Measurements from ENCODE around the gene CLCN7. TPM values are rescaled to one million over a fixed set of nuclear protein-coding genes. Genes with fewer than 3 reads are reported as not detected.
A peak's percentile ranks its signal among the peaks of the same experiment; 100 is the strongest.

CLCN7 gene
- total and polyA plus RNA-seq, 2 of the 13 experiments (the other 11 are each of a cell fraction or from before 2014, with no cell fraction given): 24.6 to 25.1 TPM

DNA sequence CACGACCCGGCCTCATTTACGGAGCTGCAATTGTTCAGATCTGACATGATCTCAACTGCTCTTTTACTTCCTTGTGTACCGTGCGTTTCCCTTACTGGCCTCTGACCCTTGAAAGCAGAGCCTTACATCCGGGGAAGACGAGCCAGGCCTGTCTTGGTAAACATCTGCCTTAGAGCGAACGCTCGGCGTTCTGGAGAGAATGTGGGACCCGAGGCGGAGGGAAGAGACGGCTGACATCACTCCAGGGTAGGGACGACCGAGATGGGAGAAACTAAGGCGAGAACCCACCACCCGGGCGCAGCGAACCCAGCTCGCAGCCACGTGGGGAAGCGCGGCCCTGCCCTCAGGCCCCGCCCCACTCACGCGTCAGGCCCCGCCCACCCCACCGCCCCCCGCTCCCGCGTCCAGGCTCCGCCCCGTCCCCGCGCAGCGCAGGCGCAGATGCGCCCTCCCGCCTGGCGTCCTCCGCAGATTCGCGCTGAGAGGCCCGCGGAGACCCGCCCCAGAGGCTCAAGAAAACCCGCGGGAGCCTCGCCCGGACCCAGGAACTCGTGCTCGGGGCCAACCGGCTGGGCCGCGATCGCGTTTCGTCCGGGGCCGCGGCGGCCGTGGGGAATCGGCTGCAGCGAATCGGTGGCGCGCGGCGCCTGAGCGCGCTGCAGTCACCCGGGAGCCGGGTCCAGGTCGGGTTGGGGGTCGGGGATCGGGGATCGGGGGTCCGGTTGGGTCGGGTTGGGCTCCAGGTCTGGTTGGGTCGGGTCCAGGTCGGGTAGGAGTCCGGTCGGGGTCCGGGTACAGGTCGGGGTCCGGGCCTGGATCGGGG, 18.3 kb upstream of the CLCN7 start, which contains the start of gene TELO2 (continued):
- peak; percentile 43; the same call in 1 of the 2 replicates for TF ChIP-seq ZNF556 (CRISPR knock-in tag; IDR thresholded peaks at IDR 0.05; ENCODE audit: borderline replicate concordance)
- TF ChIP-seq FOXA1 (IDR thresholded peaks at IDR 0.05): no peak
- TF ChIP-seq FOXA1 (CRISPR knock-in tag; IDR thresholded peaks at IDR 0.05): peak; percentile 65
- no peak for TF ChIP-seq DNMT3B (CRISPR knock-in tag; conservative IDR thresholded peaks at IDR 0.05)
- TF ChIP-seq, protein P1, sequence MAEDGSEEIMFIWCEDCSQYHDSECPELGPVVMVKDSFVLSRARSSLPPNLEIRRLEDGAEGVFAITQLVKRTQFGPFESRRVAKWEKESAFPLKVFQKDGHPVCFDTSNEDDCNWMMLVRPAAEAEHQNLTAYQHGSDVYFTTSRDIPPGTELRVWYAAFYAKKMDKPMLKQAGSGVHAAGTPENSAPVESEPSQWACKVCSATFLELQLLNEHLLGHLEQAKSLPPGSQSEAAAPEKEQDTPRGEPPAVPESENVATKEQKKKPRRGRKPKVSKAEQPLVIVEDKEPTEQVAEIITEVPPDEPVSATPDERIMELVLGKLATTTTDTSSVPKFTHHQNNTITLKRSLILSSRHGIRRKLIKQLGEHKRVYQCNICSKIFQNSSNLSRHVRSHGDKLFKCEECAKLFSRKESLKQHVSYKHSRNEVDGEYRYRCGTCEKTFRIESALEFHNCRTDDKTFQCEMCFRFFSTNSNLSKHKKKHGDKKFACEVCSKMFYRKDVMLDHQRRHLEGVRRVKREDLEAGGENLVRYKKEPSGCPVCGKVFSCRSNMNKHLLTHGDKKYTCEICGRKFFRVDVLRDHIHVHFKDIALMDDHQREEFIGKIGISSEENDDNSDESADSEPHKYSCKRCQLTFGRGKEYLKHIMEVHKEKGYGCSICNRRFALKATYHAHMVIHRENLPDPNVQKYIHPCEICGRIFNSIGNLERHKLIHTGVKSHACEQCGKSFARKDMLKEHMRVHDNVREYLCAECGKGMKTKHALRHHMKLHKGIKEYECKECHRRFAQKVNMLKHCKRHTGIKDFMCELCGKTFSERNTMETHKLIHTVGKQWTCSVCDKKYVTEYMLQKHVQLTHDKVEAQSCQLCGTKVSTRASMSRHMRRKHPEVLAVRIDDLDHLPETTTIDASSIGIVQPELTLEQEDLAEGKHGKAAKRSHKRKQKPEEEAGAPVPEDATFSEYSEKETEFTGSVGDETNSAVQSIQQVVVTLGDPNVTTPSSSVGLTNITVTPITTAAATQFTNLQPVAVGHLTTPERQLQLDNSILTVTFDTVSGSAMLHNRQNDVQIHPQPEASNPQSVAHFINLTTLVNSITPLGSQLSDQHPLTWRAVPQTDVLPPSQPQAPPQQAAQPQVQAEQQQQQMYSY (CRISPR knock-in tag; IDR thresholded peaks at IDR 0.05): no peak
- no peak for TF ChIP-seq SRSF9 (IDR thresholded peaks at IDR 0.05; ENCODE audit: borderline replicate concordance, insufficient read depth, low read depth, low read length, poor library complexity, severe bottlenecking)
- TF ChIP-seq STAG1 (CRISPR knock-in tag; IDR thresholded peaks at IDR 0.05): no peak
- no peak for TF ChIP-seq CBX2 (IDR thresholded peaks at IDR 0.05; ENCODE audit: low read depth, low read length)
- TF ChIP-seq CBX2 (CRISPR knock-in tag; IDR thresholded peaks at IDR 0.05; ENCODE audit: low read depth): no peak
- TF ChIP-seq, protein P2, sequence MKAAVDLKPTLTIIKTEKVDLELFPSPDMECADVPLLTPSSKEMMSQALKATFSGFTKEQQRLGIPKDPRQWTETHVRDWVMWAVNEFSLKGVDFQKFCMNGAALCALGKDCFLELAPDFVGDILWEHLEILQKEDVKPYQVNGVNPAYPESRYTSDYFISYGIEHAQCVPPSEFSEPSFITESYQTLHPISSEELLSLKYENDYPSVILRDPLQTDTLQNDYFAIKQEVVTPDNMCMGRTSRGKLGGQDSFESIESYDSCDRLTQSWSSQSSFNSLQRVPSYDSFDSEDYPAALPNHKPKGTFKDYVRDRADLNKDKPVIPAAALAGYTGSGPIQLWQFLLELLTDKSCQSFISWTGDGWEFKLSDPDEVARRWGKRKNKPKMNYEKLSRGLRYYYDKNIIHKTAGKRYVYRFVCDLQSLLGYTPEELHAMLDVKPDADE (CRISPR knock-in tag; IDR thresholded peaks at IDR 0.05): no peak
- TF ChIP-seq, protein P3, sequence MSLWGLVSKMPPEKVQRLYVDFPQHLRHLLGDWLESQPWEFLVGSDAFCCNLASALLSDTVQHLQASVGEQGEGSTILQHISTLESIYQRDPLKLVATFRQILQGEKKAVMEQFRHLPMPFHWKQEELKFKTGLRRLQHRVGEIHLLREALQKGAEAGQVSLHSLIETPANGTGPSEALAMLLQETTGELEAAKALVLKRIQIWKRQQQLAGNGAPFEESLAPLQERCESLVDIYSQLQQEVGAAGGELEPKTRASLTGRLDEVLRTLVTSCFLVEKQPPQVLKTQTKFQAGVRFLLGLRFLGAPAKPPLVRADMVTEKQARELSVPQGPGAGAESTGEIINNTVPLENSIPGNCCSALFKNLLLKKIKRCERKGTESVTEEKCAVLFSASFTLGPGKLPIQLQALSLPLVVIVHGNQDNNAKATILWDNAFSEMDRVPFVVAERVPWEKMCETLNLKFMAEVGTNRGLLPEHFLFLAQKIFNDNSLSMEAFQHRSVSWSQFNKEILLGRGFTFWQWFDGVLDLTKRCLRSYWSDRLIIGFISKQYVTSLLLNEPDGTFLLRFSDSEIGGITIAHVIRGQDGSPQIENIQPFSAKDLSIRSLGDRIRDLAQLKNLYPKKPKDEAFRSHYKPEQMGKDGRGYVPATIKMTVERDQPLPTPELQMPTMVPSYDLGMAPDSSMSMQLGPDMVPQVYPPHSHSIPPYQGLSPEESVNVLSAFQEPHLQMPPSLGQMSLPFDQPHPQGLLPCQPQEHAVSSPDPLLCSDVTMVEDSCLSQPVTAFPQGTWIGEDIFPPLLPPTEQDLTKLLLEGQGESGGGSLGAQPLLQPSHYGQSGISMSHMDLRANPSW (CRISPR knock-in tag; IDR thresholded peaks at IDR 0.05; ENCODE audit: borderline replicate concordance): no peak
- TF ChIP-seq, protein P4, sequence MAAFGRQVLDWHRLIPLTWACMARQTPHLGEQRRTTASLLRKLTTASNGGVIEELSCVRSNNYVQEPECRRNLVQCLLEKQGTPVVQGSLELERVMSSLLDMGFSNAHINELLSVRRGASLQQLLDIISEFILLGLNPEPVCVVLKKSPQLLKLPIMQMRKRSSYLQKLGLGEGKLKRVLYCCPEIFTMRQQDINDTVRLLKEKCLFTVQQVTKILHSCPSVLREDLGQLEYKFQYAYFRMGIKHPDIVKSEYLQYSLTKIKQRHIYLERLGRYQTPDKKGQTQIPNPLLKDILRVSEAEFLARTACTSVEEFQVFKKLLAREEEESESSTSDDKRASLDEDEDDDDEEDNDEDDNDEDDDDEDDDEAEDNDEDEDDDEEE (CRISPR knock-in tag; IDR thresholded peaks at IDR 0.05): peak; percentile 39; the same call in 1 of the 2 replicates
- TF ChIP-seq GFI1 (CRISPR knock-in tag; IDR thresholded peaks at IDR 0.05; ENCODE audit: borderline replicate concordance): 0 out of 2 replicates have a peak, but pooled peaks have one; percentile 24
- no peak for TF ChIP-seq MTA3 (CRISPR knock-in tag; IDR thresholded peaks at IDR 0.05)
- TF ChIP-seq ZZZ3 (CRISPR knock-in tag; IDR thresholded peaks at IDR 0.05; ENCODE audit: borderline replicate concordance): no peak; the same call in 1 of the 2 replicates
- TF ChIP-seq, protein P5, sequence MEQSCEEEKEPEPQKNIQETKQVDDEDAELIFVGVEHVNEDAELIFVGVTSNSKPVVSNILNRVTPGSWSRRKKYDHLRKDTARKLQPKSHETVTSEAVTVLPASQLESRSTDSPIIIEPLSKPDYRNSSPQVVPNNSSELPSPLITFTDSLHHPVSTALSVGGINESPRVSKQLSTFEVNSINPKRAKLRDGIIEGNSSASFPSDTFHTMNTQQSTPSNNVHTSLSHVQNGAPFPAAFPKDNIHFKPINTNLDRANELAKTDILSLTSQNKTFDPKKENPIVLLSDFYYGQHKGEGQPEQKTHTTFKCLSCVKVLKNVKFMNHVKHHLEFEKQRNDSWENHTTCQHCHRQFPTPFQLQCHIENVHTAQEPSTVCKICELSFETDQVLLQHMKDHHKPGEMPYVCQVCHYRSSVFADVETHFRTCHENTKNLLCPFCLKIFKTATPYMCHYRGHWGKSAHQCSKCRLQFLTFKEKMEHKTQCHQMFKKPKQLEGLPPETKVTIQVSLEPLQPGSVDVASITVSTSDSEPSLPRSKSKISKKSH (CRISPR knock-in tag; IDR thresholded peaks at IDR 0.05; ENCODE audit: borderline replicate concordance): 0 out of 2 replicates have a peak, but pooled peaks have one; percentile 47
- no peak for TF ChIP-seq ZNF17 (CRISPR knock-in tag; IDR thresholded peaks at IDR 0.05)
